ENCODE data around the gene KIFAP3. TPM values are rescaled to one million over a fixed set of nuclear protein-coding genes. Genes with fewer than 3 reads are reported as not detected.

The KIFAP3 gene
- total RNA-seq, 1 donor from 2014 or later = 30.0 TPM

DNA sequence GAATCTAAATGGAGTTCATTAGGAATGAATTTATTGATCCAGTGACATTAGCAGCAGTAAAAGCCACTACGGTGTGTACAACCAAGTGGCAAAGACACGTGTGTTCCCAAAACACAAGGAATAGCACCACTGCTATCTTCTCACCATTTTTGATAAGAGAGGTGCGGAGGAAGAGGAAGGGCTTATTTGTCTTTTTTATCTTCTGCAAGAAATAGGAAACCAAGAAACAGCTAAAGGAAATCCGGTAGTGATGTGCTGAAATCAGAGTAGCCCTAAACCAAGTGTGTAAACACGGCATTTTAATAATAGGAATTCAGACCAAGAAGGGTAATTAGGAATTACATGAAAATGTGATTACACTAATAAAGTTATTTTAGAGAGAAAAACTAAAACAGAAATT lies 171.7 kb downstream of the KIFAP3 start:
- no peak for DNase-seq (ENCODE audit: extremely low spot score in 2 of 2)
- no peak overlapping the region for H3K27ac ChIP-seq
- H3K9me3 ChIP-seq = no peaks in the 10 kb centered on the region
- H3K27me3 ChIP-seq = no peaks in the 10 kb centered on the region
- TF ChIP-seq, protein P1, sequence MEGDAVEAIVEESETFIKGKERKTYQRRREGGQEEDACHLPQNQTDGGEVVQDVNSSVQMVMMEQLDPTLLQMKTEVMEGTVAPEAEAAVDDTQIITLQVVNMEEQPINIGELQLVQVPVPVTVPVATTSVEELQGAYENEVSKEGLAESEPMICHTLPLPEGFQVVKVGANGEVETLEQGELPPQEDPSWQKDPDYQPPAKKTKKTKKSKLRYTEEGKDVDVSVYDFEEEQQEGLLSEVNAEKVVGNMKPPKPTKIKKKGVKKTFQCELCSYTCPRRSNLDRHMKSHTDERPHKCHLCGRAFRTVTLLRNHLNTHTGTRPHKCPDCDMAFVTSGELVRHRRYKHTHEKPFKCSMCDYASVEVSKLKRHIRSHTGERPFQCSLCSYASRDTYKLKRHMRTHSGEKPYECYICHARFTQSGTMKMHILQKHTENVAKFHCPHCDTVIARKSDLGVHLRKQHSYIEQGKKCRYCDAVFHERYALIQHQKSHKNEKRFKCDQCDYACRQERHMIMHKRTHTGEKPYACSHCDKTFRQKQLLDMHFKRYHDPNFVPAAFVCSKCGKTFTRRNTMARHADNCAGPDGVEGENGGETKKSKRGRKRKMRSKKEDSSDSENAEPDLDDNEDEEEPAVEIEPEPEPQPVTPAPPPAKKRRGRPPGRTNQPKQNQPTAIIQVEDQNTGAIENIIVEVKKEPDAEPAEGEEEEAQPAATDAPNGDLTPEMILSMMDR (IDR thresholded peaks at IDR 0.05) = no peak
- TF ChIP-seq POLR2A (IDR thresholded peaks at IDR 0.05) (no peak), POLR2AphosphoS5 (IDR thresholded peaks at IDR 0.05; ENCODE audit: insufficient read depth in 1 of 2, low read depth in 1 of 2) (no peak)
- no peaks in the 10 kb centered on the region for H3K36me3 ChIP-seq
- H3K4me3 ChIP-seq = no peak overlapping the region
- intact Hi-C loops (cut with DNase I) = no loop called here
- no peaks in the 10 kb centered on the region for H3K4me1 ChIP-seq

DNA sequence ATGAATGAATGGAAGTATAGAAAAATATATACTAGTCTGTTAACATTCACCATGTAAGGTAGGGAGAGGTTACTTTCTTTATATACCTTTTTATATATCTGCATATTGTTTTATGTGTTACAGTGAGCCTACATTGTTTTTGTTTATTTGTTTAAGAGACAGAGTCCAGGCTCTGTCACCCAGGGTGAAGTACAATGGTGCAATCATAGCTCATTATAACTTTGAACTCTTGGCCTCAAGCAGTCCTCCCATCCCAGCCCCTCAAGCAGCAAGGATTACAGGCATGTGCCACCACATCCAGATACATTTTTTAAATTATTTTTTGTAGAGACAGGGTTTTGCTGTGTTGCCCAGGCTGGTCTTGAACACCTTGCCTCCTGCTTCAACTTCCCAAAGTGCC lies 173.4 kb downstream of the KIFAP3 start:
- H3K9me3 ChIP-seq = no peaks in the 10 kb centered on the region
- no peaks in the 10 kb centered on the region for H3K36me3 ChIP-seq
- TF ChIP-seq POLR2AphosphoS5 (IDR thresholded peaks at IDR 0.05; ENCODE audit: insufficient read depth in 1 of 2, low read depth in 1 of 2) (no peak), POLR2A (IDR thresholded peaks at IDR 0.05) (no peak)
- TF ChIP-seq, protein P1 (IDR thresholded peaks at IDR 0.05) = no peak
- no peak overlapping the region for H3K4me3 ChIP-seq
- no peaks in the 10 kb centered on the region for H3K27me3 ChIP-seq
- H3K4me1 ChIP-seq = no peaks in the 10 kb centered on the region
- H3K27ac ChIP-seq = no peak overlapping the region
- DNase-seq (ENCODE audit: extremely low spot score in 2 of 2) = no peak
- intact Hi-C loops (cut with DNase I) = no loop called here

DNA sequence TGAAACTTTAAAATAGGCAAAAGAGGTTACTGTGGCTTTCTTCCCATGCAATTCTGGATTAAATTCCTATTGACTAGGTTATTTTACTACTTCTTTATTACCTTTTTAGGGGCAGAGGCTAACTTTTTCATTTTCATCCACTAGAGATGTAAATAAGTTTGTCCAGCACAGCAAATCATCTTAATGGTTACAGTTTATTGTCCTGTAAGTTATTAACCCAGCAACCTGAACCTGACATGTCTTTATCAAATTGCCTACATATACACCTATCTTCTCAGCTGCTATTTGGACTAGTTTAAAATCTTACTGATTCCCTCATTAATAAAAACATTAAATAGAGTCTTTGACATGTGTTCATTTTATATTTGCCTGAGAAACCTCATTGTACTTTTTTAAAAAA lies 173.9 kb downstream of the KIFAP3 start:
- TF ChIP-seq POLR2AphosphoS5 (IDR thresholded peaks at IDR 0.05; ENCODE audit: insufficient read depth in 1 of 2, low read depth in 1 of 2) (no peak), POLR2A (IDR thresholded peaks at IDR 0.05) (no peak)
- TF ChIP-seq, protein P1 (IDR thresholded peaks at IDR 0.05) = no peak
- intact Hi-C loops (cut with DNase I) = no loop called here
- H3K4me1 ChIP-seq = no peaks in the 10 kb centered on the region

DNA sequence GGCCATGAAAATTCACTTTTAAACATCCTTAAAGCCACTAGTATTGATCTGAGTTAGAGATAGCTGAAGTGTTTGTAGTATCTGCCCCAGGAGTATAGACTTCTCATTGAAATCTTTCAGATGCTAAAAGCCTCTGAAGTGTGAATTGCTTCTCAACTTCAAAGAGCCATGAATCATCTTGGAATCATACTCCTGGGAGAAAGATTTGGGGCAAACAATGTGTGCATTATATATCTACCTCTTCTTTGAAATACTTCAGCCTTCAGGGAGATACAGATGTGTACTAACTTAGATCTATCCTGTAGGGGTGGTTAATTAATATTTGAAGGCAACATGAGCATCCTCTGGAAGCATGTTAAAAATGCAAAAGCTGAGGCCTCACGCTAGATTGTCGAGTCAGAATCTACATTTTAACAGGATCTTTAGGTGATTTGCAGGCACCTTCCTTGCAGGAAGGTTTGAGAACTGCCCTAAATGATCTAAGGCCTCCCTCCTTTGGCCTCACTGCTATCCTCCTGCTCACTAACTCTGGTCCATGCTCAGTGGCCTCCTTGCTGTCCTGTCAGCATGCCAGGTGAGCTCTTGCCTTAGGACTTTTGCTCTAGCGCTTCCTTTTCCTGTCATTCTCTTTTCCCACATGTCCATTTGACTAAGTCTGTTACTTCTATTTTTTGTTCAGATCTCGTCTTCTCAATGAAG lies 174.8 kb downstream of the KIFAP3 start:
- no peak overlapping the region for H3K27ac ChIP-seq
- H3K9me3 ChIP-seq = no peaks in the 10 kb centered on the region
- H3K4me1 ChIP-seq = no peaks in the 10 kb centered on the region
- TF ChIP-seq, protein P1 (IDR thresholded peaks at IDR 0.05) = no peak
- TF ChIP-seq POLR2A (IDR thresholded peaks at IDR 0.05) (no peak), POLR2AphosphoS5 (IDR thresholded peaks at IDR 0.05; ENCODE audit: insufficient read depth in 1 of 2, low read depth in 1 of 2) (no peak)
- intact Hi-C loops (cut with DNase I) = no loop called here
- H3K36me3 ChIP-seq = no peaks in the 10 kb centered on the region
- H3K4me3 ChIP-seq = no peak overlapping the region
- DNase-seq (ENCODE audit: extremely low spot score in 2 of 2) = no peak
- no peaks in the 10 kb centered on the region for H3K27me3 ChIP-seq

More for the DNA sequence above, 173.9 kb downstream of the KIFAP3 start:
- no peak for DNase-seq (ENCODE audit: extremely low spot score in 2 of 2)
- Histone ChIP-seq H3K27me3 (no peaks in the 10 kb centered on the region), H3K9me3 (no peaks in the 10 kb centered on the region), H3K4me3 (no peak overlapping the region), H3K27ac (no peak overlapping the region), H3K36me3 (no peaks in the 10 kb centered on the region)

DNA sequence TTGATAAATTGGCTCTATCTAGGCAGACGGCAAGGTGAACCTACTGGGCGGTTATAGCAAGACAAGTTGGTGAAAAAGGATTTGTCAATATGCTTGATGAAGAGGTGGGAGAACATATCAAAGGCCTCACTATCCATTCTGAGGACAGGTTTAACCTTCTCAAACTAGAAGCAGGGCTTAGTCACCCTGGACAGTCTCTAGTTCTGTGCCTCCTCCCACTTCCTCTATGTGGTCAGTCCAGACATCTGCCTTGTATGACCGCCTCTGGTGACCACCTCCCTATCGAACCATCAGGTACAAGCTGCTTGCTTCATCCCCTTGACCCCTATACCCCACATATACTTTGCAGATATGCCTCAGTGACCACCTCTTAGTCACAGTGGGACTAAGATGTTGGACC lies 178.5 kb downstream of the KIFAP3 start:
- intact Hi-C loops (cut with DNase I) = no loop called here
- Histone ChIP-seq H3K4me3 (no peak overlapping the region), H3K9me3 (no peaks in the 10 kb centered on the region), H3K36me3 (no peaks in the 10 kb centered on the region), H3K27me3 (no peaks in the 10 kb centered on the region), H3K4me1 (peaks cover 18% of the 10 kb centered on the region), H3K27ac (no peak overlapping the region)
- TF ChIP-seq POLR2AphosphoS5 (IDR thresholded peaks at IDR 0.05; ENCODE audit: insufficient read depth in 1 of 2, low read depth in 1 of 2) = no peak
- TF ChIP-seq, protein P1 (IDR thresholded peaks at IDR 0.05) = no peak
- TF ChIP-seq POLR2A (IDR thresholded peaks at IDR 0.05) = no peak
- DNase-seq (ENCODE audit: extremely low spot score in 2 of 2) = no peak

Data from vagina (tissue), 2 donors.